GM21390 (cell line): ENCODE results near the gene PLSCR1.

Source experiments
- ATAC-seq: cut with Tn5 transposase; IDR thresholded peaks from one replicate; pipeline ENCODE4 v1.9.1; 2021; ENCODE audit not compliant: unreplicated experiment

Gene PLSCR1, protein sequence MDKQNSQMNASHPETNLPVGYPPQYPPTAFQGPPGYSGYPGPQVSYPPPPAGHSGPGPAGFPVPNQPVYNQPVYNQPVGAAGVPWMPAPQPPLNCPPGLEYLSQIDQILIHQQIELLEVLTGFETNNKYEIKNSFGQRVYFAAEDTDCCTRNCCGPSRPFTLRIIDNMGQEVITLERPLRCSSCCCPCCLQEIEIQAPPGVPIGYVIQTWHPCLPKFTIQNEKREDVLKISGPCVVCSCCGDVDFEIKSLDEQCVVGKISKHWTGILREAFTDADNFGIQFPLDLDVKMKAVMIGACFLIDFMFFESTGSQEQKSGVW

DNA sequence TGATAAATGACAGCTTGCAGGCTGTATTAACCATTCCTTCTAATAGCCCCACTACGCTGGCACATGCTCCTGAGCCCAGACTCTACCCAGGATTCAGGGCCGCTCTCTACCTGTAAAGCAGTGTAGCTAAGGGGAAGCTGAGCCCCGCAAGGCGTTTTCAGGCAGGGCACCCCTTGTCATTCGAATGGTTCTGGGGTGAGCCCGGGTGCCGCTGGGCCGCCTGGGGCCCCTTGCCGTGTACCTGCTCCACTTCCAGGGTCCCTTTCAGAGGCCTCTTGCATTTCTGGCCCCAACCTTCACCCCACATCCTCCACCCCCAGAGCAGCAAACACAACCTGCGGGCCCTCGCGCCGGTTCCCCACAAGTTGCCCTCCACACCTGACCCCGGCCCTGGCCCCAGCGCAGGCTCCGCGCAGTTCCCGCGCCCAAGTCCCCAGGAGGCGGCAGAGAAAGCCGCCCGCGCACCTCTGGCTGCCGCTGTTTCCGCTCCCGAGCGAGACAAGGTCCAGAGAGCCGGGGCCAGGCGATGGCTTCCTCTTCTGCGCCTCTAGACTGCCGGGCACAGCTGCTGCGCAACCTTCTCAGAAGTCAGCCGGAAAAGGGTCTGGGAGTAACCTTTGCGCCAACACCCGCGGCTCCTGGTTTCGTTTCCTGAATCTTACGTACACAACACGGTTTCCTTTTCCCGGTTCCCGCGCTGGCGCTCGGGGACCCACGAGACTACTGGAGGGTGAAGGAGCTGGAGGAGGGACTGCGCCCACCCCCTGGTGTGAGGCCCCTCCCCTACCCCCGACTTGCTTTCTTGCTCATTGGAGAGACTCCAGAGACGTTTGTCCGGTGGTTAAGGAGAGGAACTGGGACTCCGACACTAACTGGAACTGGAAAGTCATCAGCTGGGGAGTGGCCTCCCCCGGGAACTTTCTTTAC lies at the start of gene PLSCR1:
TSS of gene PLSCR1 (minus strand) at position 606 of the 927 bp plus-strand sequence. CDS start 8,055 bp downstream, outside the sequence.
- peak; percentile 75 for ATAC-seq

DNA sequence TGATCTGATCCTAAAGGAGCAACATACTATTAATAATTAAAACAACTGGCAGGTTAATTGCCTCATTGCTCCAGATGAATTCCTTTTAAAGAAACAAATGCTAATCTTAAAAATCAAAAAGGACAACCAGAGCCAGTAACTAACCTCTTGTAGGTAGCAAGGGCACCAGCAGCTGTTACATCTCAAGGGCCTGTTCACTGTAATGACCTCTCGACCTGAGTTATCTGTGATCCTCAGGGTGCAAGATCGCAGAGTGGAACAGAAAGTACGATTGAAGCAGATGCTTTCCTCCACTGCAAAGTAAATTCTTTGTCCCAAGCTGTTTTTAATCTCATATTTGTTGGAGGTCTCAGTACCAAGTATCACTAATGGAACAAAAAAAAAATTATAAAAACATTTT lies 49.4 kb upstream of the PLSCR1 start:
- ATAC-seq, result no peak

DNA sequence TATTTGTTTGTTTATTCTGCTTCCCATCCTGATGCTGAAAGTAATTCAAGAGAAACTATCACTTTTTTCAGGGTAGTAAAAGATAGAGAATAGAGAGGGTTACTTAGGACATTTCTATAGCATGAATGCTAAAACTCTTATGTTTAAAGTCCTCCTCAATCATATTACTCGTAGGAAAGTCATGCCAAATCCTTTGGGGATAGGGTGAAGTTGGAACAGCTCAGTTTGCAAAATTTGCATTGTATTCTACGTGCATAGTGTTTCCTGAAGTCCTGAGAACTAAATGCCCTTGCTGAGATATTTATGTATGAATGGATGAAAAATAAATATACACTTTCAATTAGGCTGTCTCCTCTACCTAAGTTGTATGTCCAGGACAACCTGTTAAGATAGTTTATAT lies 46.1 kb upstream of the PLSCR1 start:
- no peak for ATAC-seq

DNA sequence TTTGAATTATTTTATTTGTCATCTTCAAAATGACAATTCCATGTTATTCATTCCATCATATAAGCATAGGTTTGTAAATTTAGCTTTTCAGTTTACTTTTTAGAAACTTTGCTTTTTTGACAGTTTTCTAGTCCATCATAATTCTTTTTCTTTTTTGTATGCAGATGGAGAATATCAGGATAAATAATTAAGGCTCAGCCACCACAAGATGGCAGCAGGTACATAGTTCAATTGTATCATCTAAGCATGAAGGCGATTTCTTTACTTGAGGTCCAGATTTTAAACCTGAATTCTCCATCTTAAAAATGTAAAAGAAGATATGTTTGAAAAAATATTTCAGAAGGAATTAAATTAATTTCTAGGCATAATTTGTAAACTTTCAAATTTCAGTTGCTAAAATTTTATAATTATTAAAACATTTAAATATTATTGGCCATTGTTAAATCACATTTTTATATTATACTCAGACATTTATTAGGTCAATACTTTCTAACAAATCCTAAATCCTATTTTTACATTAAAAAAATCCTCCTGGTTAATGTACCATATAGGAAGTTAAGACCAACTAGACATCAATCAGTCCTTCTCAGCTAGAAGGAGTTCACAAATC lies 45.6 kb upstream of the PLSCR1 start:
- no peak for ATAC-seq

DNA sequence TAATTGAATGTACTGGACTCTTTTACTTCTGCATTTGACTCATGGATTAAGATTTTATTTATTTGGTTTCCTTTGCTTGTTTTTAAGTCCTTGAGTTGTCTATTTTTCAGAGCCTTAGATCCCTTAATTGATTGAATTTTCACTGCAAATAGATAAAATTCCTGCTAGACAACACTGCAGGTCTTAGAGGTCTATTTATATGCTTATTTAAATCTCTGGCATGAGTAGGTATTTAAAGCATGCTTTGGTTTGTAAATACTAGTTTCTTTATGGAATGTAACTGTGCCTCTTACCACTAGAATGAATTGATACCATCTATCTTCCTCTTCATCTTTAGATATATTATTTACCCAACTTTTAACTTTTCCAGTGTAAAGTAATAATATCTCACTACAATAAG lies 40.7 kb upstream of the PLSCR1 start:
- ATAC-seq, result no peak

DNA sequence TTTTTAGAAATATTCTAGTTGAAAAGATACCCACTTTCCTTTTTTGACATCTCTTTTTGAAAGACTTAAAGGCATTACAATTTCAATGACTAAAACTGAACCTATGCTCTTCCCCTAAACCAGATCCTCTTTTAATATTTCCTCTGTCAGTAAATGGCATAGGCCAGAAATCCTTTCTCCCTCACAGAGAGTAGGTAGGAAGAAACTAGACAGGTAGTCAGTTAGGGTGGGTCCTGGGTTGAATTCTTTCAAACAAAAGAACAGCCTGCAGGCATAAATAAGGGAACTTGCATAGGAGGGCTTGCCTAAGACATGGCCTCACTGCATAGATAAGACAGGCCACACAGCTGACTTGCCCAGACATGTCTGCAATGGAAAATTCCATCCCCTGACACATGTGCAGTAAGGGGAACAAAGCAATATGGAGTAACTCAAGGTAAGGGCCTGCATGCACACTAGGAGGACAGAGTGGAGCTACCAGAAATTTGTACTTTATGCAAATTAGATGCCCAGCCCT lies 37.6 kb upstream of the PLSCR1 start:
- ATAC-seq, result no peak

DNA sequence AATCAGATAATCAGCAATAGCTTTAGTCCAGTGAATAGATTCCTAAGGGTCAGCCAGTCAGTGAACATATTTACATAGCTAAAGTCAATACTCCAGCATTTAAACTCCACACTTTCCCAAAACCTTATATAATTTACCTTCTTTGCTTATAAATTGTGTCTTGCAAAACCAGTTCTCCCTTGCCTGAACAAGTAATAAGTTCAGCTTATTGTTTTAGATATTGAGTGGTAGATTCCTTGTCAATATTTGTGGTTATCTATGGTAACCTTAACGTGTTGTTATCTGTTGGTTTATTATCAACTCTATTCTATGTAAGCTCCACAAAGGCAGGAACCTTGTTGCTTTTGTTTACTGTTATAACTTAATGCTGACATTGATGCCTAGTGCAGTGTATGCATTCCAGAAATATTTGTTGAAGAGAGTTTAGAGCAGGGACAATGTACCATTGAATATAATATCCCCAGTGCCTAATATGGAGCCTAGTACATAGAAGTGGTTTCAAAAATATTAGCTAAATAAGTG lies 36.7 kb upstream of the PLSCR1 start:
- no peak for ATAC-seq

DNA sequence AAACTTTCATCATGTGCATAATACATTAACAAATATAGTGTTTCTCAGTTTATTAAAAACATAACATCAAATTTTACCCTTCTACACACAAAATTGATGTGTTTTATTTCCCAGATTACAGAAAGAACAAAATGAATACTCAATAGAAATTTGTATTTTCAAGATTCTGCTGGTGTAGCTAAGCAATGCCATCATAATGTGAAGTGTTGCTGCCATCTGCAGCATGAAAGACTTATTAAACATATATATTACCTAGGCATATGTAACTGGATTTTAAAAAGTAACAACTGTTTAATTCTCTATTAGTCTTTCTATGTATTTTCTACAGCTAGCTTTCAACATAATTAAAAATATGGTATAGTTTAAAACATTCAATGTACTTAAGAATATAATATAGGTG lies 33.3 kb upstream of the PLSCR1 start:
- peak; percentile 66 for ATAC-seq

DNA sequence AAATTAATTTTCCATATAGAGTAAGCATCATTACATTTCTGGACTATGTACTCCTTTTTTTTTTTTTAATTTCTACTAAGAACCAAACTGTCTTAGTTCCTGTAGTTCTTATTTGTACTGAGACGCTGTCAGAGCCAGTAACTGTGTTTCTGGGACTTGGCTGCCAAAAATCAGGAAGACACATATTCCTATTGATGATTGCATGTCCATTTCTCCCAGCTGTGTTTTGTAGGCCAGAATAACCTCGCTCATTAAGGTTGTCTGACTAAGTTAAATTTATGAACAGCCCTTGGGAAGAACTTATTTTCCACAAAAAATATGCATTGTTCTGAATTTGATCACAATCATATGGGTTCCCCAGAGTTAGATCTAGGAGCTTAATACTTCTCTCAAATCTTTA lies 31.2 kb upstream of the PLSCR1 start:
- ATAC-seq, result no peak

DNA sequence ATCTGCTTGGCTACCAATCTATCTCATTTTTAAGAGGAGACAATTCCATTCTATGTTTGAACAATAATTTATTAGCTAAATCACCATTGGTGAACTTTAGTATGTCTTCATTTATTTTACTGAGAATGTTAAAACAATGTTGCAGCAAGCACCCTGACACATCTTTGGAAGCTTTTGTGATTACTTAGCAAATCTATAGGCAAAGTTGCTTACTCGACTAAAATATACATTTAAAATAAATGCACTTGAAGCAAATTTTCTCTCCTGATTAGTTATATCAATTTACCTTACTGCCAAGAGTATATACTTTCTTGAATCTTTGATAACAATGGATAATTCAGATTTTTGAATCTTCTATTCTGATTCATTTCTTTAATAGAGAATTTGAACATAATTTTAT lies 29.8 kb upstream of the PLSCR1 start:
- no peak for ATAC-seq

DNA sequence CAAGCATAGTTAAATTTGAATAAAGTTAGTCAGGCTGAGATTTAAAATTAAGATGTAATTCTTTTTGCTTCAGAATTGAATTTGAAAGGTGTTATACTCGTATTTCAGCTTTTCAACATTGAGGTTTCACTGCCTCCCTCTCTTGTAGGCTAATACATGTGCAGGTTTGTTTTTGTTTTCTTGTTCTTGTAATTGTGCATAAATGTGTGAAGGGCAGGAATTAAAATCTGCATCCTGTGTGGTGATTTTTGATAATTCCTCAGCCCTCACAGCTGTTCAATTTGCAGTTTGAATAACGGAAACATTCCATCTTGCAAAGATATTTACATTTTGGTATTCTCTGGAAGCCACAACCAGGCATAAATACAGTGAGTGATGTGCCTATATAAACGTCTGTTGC lies 24.9 kb upstream of the PLSCR1 start:
- ATAC-seq, result no peak

DNA sequence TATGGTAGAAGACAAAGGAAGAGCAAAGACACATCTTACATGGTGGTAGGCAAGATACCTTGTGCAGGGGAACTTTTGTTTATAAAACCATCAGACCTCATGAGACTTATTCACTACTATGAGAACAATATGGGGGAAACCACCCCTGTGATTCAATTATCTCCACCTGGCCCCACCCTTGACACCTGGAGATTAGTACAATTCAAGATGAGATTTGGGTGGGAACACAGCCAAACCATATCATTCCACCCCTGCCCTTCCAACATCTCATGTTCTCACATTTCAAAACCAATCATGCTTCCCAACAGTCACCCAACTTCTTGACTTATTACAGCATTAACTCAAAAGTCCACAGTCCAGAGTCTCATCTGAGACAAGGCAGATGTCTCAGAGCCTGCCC lies 21.7 kb upstream of the PLSCR1 start:
- no peak for ATAC-seq

DNA sequence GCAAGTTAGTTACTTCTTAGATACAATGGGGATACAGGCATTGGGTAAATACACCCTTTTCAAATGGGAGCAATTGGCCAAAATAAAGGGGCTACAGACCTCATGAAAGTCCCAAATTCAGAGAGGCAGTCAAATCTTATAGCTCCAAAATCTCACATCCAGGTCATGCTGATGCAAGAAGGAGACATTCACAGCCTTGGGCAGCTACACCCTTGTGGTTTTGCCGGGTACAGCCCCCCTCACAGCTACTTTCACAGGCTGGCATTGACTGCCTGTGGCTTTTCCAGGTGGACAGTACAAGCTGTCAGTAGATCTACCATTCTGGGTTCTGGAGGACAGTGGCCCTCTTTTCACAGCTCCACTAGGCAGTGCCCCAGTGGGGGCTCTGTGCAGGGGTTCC lies 17.5 kb upstream of the PLSCR1 start:
- no peak for ATAC-seq

DNA sequence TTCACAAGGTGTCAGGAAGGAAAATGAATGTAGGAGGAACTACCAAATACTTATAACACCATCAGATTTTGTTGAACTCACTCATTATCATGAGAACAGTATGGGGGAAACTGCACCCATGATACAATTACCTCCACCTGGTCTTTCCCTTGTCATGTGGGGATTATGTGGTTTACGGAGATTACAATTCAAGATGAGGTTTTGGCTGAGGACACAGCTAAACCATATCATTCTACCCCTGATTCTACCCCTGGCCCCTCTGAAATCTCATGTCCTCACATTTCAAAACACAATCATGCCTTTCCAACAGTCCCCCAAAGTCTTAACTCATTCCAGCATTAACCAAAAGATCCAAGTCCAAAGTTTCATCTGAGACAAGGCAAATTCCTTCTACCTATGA lies 17.1 kb upstream of the PLSCR1 start:
- no peak for ATAC-seq

DNA sequence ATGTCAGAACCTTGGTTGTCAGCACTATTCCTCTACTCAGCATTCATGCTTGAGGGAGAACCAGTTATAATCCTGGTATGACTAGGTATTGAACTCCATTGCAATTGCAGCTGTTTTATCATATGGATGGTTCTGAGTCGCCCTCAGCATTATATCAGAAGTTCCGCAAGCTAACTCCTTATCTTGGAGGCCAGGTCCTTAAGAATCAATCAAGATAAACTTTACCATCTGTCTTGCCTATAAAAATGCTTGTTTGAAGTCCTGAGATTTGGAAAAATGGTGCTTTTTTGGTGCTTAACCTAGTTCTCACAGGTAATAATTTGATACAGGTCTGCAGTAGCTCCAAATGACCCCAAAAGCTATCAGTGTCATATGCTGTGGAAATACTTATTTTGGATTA lies 16.3 kb upstream of the PLSCR1 start:
- ATAC-seq, result no peak

DNA sequence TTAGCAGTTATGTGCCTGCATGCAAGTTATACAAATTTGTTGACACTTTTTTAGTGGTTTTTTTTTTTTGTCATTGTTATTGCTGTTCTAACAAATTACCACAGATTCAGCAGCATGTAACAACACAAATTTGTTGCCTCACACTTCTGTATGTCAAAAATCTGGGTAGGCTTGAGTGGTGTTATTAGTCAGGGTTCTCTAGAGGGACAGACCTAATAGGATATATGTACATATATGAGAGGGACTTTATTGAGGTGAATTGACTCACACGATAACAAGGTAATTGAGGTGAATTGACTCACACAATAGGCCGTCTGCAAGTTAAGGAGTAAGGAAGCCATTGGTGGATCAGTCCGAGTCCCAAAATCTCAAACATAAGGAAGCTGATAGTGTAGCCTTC lies 15.0 kb upstream of the PLSCR1 start:
- ATAC-seq, result no peak

DNA sequence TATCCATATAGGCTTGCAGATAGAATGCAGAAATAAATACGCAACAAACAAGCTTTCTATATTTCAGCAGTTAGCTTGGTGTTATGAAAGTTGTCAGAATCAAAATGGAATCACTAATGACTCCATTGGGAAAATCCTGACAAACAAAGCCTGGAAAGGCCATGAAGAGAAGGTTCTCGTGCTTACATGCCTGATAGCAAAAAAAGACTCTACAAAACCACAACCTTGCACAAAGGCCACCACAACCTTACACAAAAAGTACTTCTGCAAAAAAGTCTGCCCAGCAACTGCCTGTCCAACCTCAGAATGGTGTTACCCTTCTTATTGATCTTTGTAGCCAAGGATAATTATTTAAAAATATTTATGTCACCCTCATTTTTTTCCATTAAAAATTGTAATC lies 14.4 kb upstream of the PLSCR1 start:
- no peak for ATAC-seq

DNA sequence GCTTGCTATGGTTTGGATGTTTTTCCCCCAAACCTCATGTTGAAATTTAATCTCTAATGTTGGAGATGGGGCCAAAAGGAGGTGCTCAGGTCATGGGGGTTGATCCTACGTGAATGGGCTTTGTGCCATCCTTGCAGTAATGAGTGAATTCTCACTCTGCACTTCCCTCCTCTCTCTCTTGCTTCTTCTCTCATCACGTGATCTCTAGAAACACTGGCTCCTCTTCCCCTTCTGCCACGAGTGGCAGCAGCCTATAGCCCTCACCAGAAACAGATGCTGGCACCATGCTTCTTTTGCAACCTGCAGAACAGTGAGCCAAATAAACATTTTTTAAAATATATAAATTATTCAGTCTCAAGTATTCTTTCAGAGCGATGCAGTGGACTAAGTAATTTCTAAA lies 13.3 kb upstream of the PLSCR1 start:
- ATAC-seq, result no peak

DNA sequence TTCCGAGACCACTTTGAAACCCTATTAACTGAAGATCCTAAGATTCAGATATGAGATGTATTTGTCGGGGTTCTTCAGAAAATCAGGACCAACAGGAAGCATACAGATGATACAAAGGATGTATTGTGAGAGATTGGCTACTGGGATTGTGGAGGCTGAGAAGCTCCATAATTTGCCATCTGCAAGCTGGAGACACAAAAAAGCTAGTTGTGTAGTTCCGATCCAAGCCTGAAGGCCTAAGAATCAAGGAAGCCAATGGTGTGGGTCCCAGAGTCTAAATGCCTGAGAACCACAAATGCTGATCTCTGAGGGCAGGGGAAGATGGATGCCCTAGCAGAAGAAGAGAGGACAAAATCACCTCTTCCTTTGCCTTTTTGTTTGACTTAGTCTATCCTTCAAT lies 10.9 kb upstream of the PLSCR1 start:
- no peak for ATAC-seq

DNA sequence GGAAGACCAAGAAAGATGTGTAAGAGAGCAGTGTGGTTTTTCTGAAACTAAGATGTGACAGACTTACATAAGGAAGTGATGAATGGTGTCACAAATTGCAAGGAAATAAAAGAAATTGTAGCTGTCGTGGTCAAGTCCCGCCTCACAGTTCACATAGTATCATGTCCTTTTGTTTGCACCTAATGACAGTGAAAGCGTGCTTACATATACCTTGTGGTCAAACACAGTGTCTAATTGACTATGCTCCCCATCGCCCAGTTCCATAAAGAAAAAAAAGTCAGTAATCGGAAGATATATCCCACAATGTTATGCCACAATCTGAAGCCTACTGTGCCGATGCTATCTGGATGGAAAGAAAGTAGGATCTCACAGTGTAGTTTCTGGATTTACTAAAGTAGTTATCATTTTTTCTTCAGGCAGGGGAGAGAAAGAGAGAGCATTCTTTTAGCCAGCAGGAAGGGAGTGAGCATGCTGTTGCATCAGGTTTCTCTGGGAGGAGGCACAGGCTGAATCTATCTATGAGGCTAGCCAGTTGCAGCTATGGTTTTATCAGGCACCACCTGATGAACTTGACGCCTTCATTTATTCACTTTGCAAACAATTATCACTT lies 9.8 kb upstream of the PLSCR1 start:
- ATAC-seq, result no peak
